GM20431 (cell line): ENCODE data around the gene CNPPD1.

ENCODE experiments used
- in situ Hi-C: fragments of 300-500 bp; cut with MseI, MboI; formaldehyde crosslinking; loops from one replicate; pipeline ENCODE4 v1.15.0; 2020; ENCODE audit warnings: low sequenced_read_pairs; ENCODE audit not compliant: unreplicated experiment

The CNPPD1 gene

GRCh38 chr2:219125225-219125885 is 51.4 kb downstream of the CNPPD1 start:
- in situ Hi-C loops, result no loop called here

DNA sequence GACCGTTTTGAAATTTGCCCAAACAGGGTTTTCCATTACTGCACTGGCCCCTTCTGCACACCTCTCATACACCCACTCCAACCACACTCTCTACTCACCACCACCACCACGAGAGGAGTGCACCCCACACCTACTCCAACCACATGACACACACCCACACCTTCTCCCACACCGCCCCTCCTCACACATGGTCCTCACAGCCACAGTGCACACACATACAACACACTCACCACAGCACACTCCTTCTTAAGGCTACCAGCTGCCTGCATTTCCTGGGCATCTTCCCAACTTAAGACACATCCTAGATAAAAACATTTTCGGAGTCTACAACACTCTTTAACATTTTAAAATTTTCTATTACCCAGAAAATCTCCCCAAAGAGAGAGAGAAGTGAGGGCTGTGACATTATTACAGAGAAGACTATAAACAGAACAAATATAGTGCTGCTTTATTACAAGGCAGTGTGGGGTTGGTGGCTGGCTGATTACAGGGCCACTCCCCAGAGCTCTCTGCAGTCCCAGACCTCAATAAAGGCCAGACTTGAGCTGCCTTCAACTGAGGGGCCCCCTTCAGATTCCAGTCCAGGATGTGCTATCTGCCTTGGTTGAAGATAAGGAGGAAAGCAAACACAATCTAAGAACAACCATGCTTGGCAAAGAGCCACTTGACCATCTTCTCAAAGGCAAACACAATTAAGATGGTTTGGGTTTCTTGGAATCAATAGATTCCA is 52.2 kb downstream of the CNPPD1 start:
- in situ Hi-C loops, result no loop called here

GRCh38 chr2:219123356-219124135 is 53.2 kb downstream of the CNPPD1 start:
- in situ Hi-C loops, result no loop called here

DNA sequence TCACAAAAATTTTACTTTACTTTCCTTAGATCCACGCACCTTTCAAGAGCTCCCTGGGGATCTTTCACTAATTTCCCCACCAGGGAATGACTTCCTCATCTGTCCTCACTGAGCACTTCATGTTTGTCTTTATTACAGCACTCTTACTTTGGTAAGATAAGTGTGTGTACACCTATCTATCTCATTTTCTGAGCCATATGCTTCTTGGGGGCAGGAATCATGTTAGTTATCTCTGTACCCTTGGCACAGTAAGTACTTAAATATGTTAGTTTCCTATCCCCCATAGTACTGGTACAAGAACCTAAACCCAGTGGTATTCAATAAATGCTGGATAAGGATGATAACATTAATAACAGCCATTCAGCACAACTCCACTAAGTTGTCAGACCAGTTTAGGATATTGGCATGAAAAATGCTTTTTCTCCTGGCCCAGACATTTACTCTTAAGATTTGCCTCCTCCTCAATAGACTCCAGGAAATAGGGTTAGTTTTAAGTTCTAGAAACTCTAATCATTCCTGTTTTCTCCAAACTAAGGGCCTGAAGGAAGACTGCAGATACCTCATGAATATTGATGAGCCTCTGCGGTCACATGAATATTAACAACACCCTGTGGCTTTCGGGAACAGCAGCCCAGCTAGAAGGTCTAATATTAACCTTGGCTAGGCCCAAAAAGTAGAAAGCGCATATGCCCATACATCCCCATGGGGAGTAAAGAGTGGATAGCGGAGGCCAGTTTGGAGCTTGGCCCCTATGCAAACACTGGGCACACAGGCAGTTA is 54.3 kb downstream of the CNPPD1 start:
- in situ Hi-C loops, result no loop called here
